GM18867 (cell line): ENCODE measurements around the gene MORN1.
"Not testable (repeated sequence)": the region's sequence is repeated elsewhere in the genome, so short reads cannot be mapped to it uniquely, and the experiment has no call there.

Experiments
- ATAC-seq: cut with Tn5 transposase; IDR thresholded peaks from one replicate; pipeline ENCODE4 v1.9.1; 2021; ENCODE audit warnings: mild to moderate bottlenecking, moderate library complexity; ENCODE audit not compliant: unreplicated experiment

The MORN1 gene

GRCh38 chr1:2297246-2298011 is 93.9 kb downstream of the MORN1 start:
- ATAC-seq = no peak

DNA sequence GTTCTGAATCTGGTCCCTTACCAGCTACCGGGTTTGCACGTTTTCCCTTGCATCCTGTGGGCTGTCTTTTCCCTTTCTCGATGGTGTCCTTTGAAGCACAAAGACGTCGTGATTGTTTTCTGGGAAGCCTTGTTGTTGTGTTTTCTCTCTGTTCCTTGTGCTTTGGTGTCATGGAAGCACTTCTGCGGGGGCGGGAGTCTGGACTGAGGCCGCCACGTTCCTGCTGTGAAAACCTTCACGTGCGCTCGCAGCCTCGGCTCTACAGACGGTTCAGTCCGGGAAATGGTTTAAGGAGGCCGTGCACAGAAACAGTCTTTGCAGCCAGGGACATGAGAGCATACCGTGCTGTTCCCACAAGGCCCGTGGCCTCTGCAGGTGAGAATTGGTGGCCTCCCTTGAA is 94.7 kb downstream of the MORN1 start:
- no peak for ATAC-seq

GRCh38 chr1:2296211-2296610 is 95.1 kb downstream of the MORN1 start:
- ATAC-seq = not testable (repeated sequence)

- no peak for ATAC-seq
Observed at GRCh38 chr1:2295526-2295925, 95.8 kb downstream of the MORN1 start.

DNA sequence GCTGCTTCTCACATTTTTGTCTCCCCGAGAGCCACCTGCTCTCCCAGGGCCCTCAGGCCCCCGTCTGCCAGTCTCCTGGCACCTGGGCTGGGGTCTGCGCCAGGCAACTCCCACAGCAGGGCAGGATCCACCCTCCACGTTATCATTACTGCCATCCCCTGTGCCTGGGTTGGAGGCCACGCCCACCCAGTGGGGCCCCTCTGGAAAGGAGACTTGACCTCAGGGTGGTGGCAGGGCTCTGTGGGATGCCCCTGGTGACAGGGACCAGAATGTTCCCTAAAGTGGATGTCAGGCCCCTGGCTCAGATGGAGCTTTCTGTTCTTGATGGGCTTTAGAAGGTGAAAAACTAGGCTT is 96.7 kb downstream of the MORN1 start:
- no peak for ATAC-seq

- ATAC-seq = no peak
Observed at GRCh38 chr1:2294033-2294724, 97.2 kb downstream of the MORN1 start.

GRCh38 chr1:2292725-2293450 is 98.5 kb downstream of the MORN1 start:
- ATAC-seq = no peak

GRCh38 chr1:2291577-2291976 is 99.8 kb downstream of the MORN1 start:
- ATAC-seq = no peak

DNA sequence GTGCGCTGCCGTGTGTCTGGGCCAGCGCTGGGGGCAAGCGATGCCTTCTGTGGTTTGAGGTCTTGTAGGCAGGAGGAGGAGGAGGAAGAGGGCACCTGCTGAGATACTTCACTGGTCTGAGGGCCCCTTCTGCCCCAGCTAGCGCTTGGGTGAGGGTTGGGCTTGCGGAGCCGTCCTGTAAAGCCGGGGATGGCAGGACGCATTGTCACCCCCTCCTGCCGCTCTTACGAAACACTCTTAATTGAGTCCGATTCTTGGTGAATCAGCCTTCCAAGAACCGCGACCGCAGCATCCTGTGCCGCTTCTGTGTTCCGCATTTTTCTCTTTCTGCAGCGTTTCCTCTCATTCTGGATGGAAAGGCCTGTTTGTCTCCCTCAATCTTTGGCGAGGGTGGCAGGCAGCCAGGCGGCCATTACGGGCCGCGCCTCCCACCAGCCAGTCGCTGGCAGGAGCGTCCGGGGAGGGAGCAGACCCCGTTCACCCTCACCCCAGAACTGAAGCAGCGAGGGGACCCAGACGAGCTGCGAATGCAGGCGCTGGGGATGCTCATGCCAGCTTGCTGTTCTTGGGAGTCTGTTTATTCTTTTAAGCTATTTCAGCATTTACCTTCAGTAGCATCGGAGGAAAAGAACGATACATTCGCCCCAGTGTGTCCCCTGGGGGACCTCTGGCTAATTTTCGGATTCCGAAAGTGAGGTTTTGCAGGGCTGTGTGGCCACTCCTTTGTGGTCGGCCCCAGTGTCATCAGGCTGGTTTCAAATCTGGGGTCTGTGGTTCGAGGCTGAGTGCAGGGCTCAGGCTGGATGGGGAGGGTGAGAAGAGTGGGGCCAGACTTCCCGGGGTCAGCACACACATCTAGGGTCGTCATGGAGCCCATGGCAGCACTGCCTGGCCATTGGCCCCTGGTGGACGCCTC is 100.5 kb downstream of the MORN1 start:
- peak; percentile 58 for ATAC-seq

GRCh38 chr1:2290171-2290578 is 101.2 kb downstream of the MORN1 start:
- peak; percentile 13 for ATAC-seq

DNA sequence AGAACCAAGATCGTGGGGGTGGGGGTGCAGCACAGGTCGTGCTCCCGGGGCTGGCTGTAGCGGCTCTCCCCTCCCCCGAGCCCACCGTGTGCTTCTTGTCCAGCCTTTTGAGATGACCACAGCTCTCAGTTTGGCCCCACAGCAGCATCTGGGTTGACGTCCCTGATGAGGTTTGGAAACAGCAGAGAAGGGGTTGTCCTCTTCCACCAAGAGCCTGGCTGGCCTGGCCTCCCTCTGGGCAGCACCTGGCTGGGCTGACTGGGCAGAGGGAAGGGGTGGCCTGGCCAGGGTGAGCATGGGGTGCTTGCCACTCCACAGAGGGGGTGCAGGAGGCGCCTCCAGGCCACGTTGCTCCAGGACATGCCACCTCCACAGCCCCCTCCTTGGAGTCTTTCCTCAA is 101.7 kb downstream of the MORN1 start:
- no peak for ATAC-seq

DNA sequence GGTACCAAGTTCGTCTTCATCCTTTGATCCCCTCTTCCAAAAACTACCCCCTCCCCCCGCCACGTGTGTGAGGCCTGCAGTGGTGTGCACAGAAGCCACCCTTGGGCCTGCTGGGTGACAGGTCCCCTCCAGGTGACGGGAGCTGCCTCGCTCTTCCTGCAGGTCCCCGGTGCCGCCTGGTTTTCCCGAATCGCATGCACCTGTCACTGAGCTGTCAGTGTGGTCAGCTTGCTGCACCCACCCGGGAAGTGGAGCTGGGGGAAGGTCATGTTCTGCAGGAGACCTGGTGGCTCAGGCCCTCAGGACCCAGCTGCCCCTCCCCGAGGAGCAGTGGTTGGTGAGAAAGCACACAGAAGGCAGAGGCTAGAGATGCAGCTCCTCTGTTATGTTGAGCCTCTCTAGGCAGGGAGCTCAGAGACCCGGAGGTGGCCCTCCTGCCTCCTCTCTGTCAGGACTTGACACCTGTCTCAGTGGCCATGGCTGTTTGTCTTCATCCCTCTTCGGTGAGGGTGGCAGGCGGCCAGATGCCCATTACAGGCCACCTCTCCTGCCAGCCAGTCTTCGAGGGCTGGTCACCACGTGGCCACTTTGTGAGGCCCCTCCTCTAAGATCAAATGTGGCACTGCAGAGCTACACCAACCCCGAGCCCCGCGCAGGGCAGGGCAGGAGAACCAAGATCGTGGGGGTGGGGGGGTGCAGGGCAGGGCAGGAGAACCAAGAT is 102.4 kb downstream of the MORN1 start:
- no peak for ATAC-seq

- no peak for ATAC-seq
Observed at GRCh38 chr1:2288311-2288710, 103.0 kb downstream of the MORN1 start.

DNA sequence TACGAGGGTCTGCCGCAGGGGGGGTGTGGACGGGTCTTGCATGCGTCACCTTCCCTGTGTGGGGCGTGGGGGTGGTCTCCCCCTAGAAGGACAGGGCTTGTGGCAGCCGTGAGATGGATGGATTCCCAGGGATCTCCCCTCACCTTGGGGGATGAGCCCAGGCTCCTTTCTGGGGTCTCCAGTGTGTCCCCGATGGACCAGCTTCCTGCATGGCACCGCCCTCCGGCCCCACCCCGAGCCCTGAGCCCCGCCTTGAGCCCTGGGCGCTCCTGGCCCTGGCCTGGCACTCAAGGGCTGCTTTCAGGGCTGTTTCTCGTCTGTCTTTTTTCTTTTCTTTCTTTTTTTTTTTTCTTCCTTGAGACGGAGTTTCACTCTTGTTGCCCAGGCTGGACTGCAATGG is 103.7 kb downstream of the MORN1 start:
- ATAC-seq = no peak

DNA sequence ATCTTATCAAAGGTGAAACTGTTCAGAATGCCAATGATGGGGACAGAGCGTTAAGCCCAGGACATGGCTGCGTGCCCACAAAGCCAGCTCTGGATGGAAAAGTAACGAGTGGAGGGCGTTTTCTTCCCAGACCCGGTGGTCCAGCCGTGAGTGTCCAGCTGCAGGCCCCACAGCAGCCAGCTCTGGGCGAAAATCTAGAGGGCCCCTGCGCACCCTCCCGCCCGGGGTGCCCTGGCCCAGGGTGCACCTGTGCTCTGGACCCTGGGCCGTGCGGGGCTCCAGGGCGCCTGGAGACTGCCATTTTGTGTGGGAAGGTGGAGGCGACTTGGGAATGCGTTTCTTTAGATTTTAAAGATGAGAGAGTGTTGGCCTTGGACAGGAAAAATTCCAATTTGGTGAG is 104.4 kb downstream of the MORN1 start:
- ATAC-seq = no peak

DNA sequence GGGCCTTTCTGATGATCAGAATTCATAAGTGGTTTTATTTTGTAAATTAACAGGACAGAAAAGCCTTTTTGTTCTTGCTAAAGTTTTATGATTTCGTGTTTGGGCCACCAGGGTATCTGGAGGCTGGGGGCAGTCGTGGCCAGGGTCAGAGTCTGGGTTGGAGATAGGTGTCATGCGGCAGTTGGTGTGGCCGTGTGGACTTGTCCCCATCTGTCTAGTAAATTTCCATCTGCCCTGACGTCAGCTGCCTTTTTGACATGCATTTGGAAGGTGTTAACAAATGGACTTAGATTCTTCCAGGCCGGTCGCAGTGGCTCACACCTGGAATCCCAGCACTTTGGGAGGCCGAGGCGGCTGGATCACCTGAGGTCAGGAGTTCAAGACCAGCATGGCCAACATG is 106.4 kb downstream of the MORN1 start:
- ATAC-seq = no peak

DNA sequence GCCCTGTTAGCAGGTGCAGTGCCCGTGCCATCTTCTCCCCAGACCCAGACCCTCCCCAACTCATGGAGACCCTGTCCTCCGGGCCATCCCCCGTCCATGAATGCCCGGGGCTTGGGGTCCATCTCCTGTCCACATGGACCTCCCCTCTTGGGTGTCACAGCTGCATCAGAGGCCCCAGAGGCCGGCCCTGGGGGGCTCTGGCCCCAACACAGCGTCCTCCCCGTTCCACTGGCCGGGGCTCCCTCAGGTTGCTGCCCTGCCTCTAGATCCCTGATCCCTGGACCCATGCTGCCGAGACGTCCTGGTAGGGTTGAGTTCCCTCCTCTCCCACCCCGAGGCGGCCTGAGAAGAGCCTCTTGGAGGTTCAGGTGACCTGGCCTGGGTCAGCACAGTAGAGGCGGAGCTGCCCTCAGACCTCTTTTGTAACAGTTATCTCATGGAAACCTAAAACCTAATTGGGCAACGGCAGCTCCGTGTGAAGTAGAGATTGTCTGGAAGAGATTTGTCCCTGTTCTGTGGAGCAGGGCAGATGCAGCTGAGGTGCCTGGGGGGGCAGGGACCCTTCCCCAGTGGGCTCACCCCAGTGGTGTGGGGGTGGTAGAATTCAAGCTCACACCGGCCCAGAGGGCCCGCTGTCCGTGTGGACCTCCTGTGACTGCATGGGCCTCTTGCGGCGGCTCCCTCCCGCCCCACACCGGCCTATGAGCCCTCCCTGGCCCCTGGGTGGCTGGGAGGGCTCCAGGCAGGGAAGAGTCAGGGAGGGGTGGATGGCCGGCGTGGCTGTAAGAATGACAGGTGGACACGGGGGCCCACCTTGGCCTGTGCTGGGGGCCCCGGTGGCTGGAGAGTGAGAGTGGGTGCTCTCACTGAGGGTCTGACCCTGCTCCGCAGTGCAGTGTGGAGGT is 107.1 kb downstream of the MORN1 start:
- ATAC-seq = no peak

DNA sequence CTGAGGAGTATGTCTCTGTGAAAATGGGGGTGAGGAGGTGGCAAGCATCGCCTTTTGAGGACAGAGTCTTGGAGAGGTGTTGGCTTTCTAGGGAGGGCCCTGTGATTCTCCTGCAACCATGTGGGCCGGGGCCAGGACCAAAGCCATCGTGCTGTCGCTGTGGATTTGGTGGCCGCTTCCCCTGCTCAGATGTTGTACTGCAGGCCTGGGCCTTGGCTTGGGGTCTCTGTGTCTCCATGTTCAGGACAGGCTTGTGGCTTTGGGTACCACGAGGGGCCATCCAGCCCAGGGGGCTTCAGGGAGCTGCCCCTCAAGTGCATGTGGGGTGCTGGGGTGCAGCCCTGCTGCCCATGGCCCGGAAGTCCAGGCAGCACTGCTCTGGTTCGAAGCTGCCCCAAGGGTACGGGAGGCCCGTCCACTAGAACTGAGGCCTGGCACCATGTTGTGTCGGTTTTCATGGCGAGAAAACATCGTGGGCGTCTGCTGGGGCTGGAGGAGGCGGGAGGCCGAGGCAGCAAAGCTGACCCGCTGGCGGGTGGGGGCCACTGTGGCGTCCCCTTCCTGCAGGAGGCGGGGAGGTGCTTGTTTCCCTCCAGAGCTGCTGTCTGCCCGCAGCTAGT is 107.9 kb downstream of the MORN1 start:
- no peak for ATAC-seq
